ENCODE data around the gene CDK15. TPM values are rescaled to one million over a fixed set of nuclear protein-coding genes. Genes with fewer than 3 reads are reported as not detected.

Gene CDK15
- total RNA-seq, 1 experiment from 2014 or later: not detected

DNA sequence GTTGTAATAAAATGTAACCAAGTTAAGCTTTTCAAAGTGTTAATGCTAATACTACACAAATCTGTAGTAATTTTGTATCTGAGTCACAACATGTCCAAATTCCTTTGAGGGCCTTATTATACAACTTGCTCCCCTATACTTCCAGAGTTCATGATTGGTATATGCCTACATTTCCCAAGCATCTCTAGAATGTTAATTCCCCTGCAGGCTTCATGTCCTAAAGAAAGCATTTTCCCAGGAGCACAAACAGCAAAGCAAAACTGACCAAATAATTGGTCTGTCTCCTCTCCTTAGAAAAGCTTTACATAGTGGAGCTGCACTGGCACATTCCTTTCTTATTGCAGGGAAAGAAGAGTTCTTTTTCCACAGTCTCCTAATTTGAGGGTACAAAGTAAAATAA is 29.3 kb upstream of the CDK15 start:
- Histone ChIP-seq H3K4me1 (ENCODE audit: control insufficient read depth in 1 of 2, insufficient read depth in 2 of 2, low read length in 2 of 2) (peaks cover 11 to 31% of the 10 kb centered on the region in 2 experiments), H3K27ac (ENCODE audit: low read depth, low read length) (no peak overlapping the region), H3K4me3 (replicated peaks in 1 of 2; ENCODE audit: low read depth in 1 of 2, low read length in 2 of 2) (no peak overlapping the region), H3K27me3 (ENCODE audit: insufficient read depth, low read length) (no peaks in the 10 kb centered on the region), H4K20me1 (ENCODE audit: insufficient read depth) (no peaks in the 10 kb centered on the region; the same call in 1 of the 2 replicates), H3K36me3 (ENCODE audit: control insufficient read depth in 1 of 2, insufficient read depth in 2 of 2, low read length in 2 of 2) (no peaks in the 10 kb centered on the region), H3K79me2 (ENCODE audit: insufficient read depth, low read length) (peaks cover 82% of the 10 kb centered on the region), H3K4me2 (ENCODE audit: low read length) (no peak overlapping the region), H3K9me3 (ENCODE audit: control insufficient read depth in 1 of 2, insufficient read depth in 1 of 2, low read depth in 1 of 2, low read length in 2 of 2) (no peaks in the 10 kb centered on the region), H3K9me2 (ENCODE audit: insufficient read depth) (no peaks in the 10 kb centered on the region), H2AFZ (ENCODE audit: low read depth, low read length, poor library complexity, severe bottlenecking) (no peak overlapping the region), H3K9ac (ENCODE audit: low read length) (no peak overlapping the region)
- CTCF ChIA-PET: no interaction called here
- DNase-seq (ENCODE audit: low read depth, low spot score) (no peak), ATAC-seq (no peak)
- POLR2A ChIA-PET: no interaction called here
- BruUV-seq (replicated peaks): no TSS peak
- intact Hi-C loops (cut with micrococcal nuclease): no loop called here
- RAD21 ChIA-PET (ENCODE audit: low non-redundant PET in 1 of 2, low total read pairs in 2 of 2, uncharacterized antibody in 2 of 2, unreplicated experiment in 2 of 2): no interaction called here
- TF ChIP-seq YY1 (IDR thresholded peaks at IDR 0.05; ENCODE audit: extremely low read depth, insufficient replicate concordance, low read depth, low read length) (no peak), SIN3A (IDR thresholded peaks at IDR 0.05; ENCODE audit: low read depth) (no peak), FOSL1 (IDR thresholded peaks at IDR 0.05; ENCODE audit: low read depth) (no peak), TCF7L2 (IDR thresholded peaks at IDR 0.05; ENCODE audit: borderline replicate concordance, extremely low read depth, insufficient read depth, insufficient read length) (no peak), SP1 (IDR thresholded peaks at IDR 0.05; ENCODE audit: low read depth) (no peak), EZH2 (IDR thresholded peaks at IDR 0.05) (no peak), SRF (IDR thresholded peaks at IDR 0.05; ENCODE audit: low read depth) (no peak), CEBPB (IDR thresholded peaks at IDR 0.05; ENCODE audit: low read depth) (no peak), ELF1 (IDR thresholded peaks at IDR 0.05; ENCODE audit: borderline replicate concordance, low read depth) (no peak), POLR2A (IDR thresholded peaks at IDR 0.05; ENCODE audit: borderline replicate concordance, extremely low read depth, insufficient read depth, insufficient read length) (no peak), CBX3 (IDR thresholded peaks at IDR 0.05; ENCODE audit: low read depth) (no peak), RAD21 (IDR thresholded peaks at IDR 0.05; ENCODE audit: low read depth) (no peak)
- TF ChIP-seq, protein P1, sequence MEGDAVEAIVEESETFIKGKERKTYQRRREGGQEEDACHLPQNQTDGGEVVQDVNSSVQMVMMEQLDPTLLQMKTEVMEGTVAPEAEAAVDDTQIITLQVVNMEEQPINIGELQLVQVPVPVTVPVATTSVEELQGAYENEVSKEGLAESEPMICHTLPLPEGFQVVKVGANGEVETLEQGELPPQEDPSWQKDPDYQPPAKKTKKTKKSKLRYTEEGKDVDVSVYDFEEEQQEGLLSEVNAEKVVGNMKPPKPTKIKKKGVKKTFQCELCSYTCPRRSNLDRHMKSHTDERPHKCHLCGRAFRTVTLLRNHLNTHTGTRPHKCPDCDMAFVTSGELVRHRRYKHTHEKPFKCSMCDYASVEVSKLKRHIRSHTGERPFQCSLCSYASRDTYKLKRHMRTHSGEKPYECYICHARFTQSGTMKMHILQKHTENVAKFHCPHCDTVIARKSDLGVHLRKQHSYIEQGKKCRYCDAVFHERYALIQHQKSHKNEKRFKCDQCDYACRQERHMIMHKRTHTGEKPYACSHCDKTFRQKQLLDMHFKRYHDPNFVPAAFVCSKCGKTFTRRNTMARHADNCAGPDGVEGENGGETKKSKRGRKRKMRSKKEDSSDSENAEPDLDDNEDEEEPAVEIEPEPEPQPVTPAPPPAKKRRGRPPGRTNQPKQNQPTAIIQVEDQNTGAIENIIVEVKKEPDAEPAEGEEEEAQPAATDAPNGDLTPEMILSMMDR (IDR thresholded peaks at IDR 0.05 in 2 of 3, conservative IDR thresholded peaks at IDR 0.05 in 1 of 3; ENCODE audit: borderline replicate concordance in 1 of 3, insufficient read depth in 1 of 3, low read depth in 2 of 3, low read length in 2 of 3): no peak
- TF ChIP-seq, protein P2, sequence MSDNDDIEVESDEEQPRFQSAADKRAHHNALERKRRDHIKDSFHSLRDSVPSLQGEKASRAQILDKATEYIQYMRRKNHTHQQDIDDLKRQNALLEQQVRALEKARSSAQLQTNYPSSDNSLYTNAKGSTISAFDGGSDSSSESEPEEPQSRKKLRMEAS (IDR thresholded peaks at IDR 0.05): no peak
- TF ChIP-seq, protein P3, sequence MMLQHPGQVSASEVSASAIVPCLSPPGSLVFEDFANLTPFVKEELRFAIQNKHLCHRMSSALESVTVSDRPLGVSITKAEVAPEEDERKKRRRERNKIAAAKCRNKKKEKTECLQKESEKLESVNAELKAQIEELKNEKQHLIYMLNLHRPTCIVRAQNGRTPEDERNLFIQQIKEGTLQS (IDR thresholded peaks at IDR 0.05): no peak
- TF ChIP-seq, protein P4, sequence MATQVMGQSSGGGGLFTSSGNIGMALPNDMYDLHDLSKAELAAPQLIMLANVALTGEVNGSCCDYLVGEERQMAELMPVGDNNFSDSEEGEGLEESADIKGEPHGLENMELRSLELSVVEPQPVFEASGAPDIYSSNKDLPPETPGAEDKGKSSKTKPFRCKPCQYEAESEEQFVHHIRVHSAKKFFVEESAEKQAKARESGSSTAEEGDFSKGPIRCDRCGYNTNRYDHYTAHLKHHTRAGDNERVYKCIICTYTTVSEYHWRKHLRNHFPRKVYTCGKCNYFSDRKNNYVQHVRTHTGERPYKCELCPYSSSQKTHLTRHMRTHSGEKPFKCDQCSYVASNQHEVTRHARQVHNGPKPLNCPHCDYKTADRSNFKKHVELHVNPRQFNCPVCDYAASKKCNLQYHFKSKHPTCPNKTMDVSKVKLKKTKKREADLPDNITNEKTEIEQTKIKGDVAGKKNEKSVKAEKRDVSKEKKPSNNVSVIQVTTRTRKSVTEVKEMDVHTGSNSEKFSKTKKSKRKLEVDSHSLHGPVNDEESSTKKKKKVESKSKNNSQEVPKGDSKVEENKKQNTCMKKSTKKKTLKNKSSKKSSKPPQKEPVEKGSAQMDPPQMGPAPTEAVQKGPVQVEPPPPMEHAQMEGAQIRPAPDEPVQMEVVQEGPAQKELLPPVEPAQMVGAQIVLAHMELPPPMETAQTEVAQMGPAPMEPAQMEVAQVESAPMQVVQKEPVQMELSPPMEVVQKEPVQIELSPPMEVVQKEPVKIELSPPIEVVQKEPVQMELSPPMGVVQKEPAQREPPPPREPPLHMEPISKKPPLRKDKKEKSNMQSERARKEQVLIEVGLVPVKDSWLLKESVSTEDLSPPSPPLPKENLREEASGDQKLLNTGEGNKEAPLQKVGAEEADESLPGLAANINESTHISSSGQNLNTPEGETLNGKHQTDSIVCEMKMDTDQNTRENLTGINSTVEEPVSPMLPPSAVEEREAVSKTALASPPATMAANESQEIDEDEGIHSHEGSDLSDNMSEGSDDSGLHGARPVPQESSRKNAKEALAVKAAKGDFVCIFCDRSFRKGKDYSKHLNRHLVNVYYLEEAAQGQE (IDR thresholded peaks at IDR 0.05; ENCODE audit: low read depth): no peak
- TF ChIP-seq, protein P5, sequence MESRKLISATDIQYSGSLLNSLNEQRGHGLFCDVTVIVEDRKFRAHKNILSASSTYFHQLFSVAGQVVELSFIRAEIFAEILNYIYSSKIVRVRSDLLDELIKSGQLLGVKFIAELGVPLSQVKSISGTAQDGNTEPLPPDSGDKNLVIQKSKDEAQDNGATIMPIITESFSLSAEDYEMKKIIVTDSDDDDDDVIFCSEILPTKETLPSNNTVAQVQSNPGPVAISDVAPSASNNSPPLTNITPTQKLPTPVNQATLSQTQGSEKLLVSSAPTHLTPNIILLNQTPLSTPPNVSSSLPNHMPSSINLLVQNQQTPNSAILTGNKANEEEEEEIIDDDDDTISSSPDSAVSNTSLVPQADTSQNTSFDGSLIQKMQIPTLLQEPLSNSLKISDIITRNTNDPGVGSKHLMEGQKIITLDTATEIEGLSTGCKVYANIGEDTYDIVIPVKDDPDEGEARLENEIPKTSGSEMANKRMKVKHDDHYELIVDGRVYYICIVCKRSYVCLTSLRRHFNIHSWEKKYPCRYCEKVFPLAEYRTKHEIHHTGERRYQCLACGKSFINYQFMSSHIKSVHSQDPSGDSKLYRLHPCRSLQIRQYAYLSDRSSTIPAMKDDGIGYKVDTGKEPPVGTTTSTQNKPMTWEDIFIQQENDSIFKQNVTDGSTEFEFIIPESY (IDR thresholded peaks at IDR 0.05; ENCODE audit: extremely low read depth, insufficient replicate concordance, low read length): no peak

All from HCT116 (cell line).